DOHH2 (cell line): ENCODE measurements around the gene ATP10A.
"Not testable (repeated sequence)": the region's sequence is repeated elsewhere in the genome, so short reads cannot be mapped to it uniquely, and the experiment has no call there.

Experiments
- H3F3A ChIP-seq: fragments of 200-600 bp; sonication (generic), shearing (Covaris generic); 2 replicates; pipeline ENCODE4 v1.6.0; 2016; ENCODE audit warnings: antibody characterized with exemption, mild to moderate bottlenecking; ENCODE audit not compliant: control insufficient read depth, insufficient read depth
- H3K27ac ChIP-seq: fragments of 200-600 bp; sonication (generic); 2 replicates; pipeline ENCODE4 v1.5.1; 2014; ENCODE audit warnings: low read depth, mild to moderate bottlenecking, low read length, moderate library complexity
- H3K27me3 ChIP-seq: fragments of 200-600 bp; sonication (generic); 2 replicates; pipeline ENCODE4 v1.6.1; 2014; ENCODE audit warnings: mild to moderate bottlenecking, low read length, mixed read lengths; ENCODE audit not compliant: control insufficient read depth
- H3K36me3 ChIP-seq: fragments of 200-600 bp; sonication (generic); 2 replicates; pipeline ENCODE4 v1.6.1; 2014; ENCODE audit warnings: mild to moderate bottlenecking, low read length, moderate library complexity, mixed read lengths; ENCODE audit not compliant: control insufficient read depth
- H3K4me1 ChIP-seq: fragments of 200-600 bp; sonication (generic); 2 replicates; pipeline ENCODE4 v1.6.1; 2014; ENCODE audit warnings: mild to moderate bottlenecking, low read length, mixed read lengths; ENCODE audit not compliant: control insufficient read depth
- H3K4me2 ChIP-seq: fragments of 200-600 bp; sonication (generic); 2 replicates; pipeline ENCODE4 v1.6.0; 2014; ENCODE audit warnings: mild to moderate bottlenecking, low read length, moderate library complexity
- H3K4me3 ChIP-seq: fragments of 200-600 bp; sonication (generic); 2 replicates; pipeline ENCODE4 v1.5.1; 2014; ENCODE audit warnings: mild to moderate bottlenecking, low read length, mixed read lengths
- H3K79me2 ChIP-seq: fragments of 200-600 bp; sonication (generic); 2 replicates; pipeline ENCODE4 v1.6.1; 2014; ENCODE audit warnings: mild to moderate bottlenecking, low read length, mixed read lengths; ENCODE audit not compliant: control insufficient read depth
- H3K9me2 ChIP-seq: fragments of 200-600 bp; sonication (generic); replicated peaks from 2 replicates; pipeline ENCODE4 v1.6.1; 2014; ENCODE audit warnings: mild to moderate bottlenecking, low read length, mixed read lengths; ENCODE audit not compliant: control insufficient read depth
- H3K9me3 ChIP-seq: fragments of 200-600 bp; sonication (generic); 2 replicates; pipeline ENCODE4 v1.6.1; 2014; ENCODE audit warnings: antibody characterized with exemption, low read length, mixed read lengths; ENCODE audit not compliant: control insufficient read depth, insufficient read depth
- H4K20me1 ChIP-seq: fragments of 200-600 bp; sonication (generic); 2 replicates; pipeline ENCODE4 v1.6.0; 2014; ENCODE audit warnings: low read depth, mild to moderate bottlenecking, antibody characterized with exemption, low read length, moderate library complexity; ENCODE audit not compliant: control insufficient read depth, insufficient read depth
- CTCF ChIP-seq: fragments of 200-600 bp; sonication (generic); IDR thresholded peaks from one replicate; pipeline ENCODE4 v1.5.1; 2014; ENCODE audit warnings: antibody characterized with exemption, mild to moderate bottlenecking, low read depth, low read length; ENCODE audit not compliant: poor library complexity, severe bottlenecking
- EZH2phosphoT487 ChIP-seq: fragments of 200-600 bp; sonication (generic); IDR thresholded peaks from 2 replicates; pipeline ENCODE4 v1.6.1; 2017; ENCODE audit warnings: borderline replicate concordance, mild to moderate bottlenecking, antibody characterized with exemption, low read length, moderate library complexity, mixed read lengths

ATP10A gene

DNA sequence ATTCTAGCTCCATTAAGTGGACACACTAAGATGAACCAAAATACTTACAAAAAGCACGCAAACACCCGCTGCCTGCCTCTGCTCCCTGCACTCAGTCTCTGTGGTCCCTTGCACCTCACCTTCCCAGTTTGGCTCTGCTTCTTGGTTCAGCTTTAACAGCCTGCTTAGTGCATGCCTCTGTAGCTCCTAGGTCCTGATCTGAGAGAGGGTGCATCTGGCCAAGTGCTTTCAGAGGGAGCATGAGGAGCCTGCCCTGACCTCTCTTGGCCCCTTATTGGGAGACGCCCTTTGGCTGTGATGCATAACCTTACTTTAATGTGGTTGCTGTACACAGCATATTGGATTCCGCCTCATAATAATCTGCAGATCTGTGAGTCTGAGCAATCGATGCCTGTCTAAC is 21.2 kb upstream of the ATP10A start:
- Histone ChIP-seq H3K9me2 (no peaks in the 10 kb centered on the region), H3F3A (no peaks in the 10 kb centered on the region), H3K4me1 (no peaks in the 10 kb centered on the region), H3K4me2 (no peak overlapping the region), H3K27me3 (no peaks in the 10 kb centered on the region), H3K79me2 (no peaks in the 10 kb centered on the region), H3K9me3 (peaks cover 9% of the 10 kb centered on the region; the same call in 1 of the 2 replicates), H4K20me1 (no peaks in the 10 kb centered on the region), H3K27ac (no peak overlapping the region), H3K4me3 (no peak overlapping the region), H3K36me3 (no peaks in the 10 kb centered on the region)
- no peak for TF ChIP-seq EZH2phosphoT487
- no peak for TF ChIP-seq CTCF

DNA sequence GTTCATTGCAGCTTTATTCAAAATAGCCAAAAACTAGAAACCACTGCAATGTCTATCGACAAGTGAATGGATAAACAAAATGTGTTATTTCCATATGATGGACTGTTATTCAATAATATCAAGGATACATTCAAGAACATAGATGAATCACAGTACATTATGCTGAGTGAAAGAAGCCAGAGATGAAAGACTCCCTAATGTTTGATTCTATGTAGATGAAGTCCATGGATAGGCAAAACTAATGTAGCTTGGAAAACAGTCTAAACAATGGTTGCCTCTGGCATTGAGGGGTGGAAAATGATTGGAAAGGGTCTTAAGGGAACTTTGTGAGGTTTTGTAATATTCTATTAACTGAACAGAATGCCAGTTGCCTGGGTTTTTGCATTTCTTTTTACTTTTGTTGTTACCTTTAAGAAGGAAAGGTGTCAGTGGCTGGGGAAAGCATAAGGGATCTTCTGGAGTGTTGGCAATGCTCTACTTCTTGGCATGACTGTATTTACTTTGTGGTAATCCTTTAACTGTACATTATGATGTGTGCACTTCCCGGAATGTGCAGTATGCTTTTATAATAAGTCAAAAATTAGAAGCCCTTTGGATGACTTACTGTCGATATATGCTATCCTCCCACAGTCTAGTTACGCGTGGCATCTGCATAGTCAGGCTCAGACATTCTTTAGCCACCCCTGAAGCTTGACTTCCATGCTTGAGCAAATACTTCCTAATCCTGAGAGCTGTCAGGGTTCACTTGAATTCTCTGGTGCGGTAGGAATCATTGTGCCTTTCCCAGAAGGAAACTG is 20.5 kb upstream of the ATP10A start:
- Histone ChIP-seq H3K27me3 (no peaks in the 10 kb centered on the region), H3K4me2 (no peak overlapping the region), H3K79me2 (no peaks in the 10 kb centered on the region), H3K27ac (no peak overlapping the region), H3K9me3 (peaks cover 9% of the 10 kb centered on the region; the same call in 1 of the 2 replicates), H3K9me2 (no peaks in the 10 kb centered on the region), H3K36me3 (no peaks in the 10 kb centered on the region), H4K20me1 (no peaks in the 10 kb centered on the region), H3F3A (no peaks in the 10 kb centered on the region), H3K4me3 (no peak overlapping the region), H3K4me1 (no peaks in the 10 kb centered on the region)
- TF ChIP-seq CTCF (no peak), EZH2phosphoT487 (no peak)

DNA sequence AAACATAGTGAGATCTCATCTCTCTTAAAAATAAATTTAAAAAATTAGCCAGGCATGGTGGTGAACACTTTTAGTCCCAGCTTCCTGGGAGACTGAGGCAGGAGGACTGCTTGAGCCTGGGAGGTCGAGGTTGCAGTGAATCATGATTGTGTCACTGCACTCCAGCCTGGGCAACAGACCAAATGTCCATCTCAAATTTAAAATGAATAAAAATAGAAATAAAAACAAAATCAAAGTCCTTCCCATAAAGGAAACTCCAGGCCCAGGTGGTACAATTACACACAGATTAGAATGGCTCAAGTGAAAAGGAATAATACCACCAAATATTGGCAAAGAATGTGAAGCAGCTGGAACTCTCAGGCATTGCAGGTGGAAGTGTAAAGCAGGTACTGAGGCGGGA is 19.3 kb upstream of the ATP10A start:
- Histone ChIP-seq H3K79me2 (no peaks in the 10 kb centered on the region), H3K9me3 (peaks cover 9% of the 10 kb centered on the region; the same call in 1 of the 2 replicates), H3K4me1 (no peaks in the 10 kb centered on the region), H3K27me3 (no peaks in the 10 kb centered on the region), H3K9me2 (no peaks in the 10 kb centered on the region), H3F3A (no peaks in the 10 kb centered on the region), H3K36me3 (no peaks in the 10 kb centered on the region), H3K4me2 (no peak overlapping the region), H3K4me3 (no peak overlapping the region), H3K27ac (no peak overlapping the region), H4K20me1 (no peaks in the 10 kb centered on the region)
- TF ChIP-seq CTCF: no peak
- no peak for TF ChIP-seq EZH2phosphoT487

- H3K27ac ChIP-seq, H3K27me3 ChIP-seq, H4K20me1 ChIP-seq, H3K9me2 ChIP-seq, H3K79me2 ChIP-seq, H3K4me3 ChIP-seq, H3F3A ChIP-seq, H3K4me1 ChIP-seq, H3K4me2 ChIP-seq, H3K36me3 ChIP-seq: not testable (repeated sequence)
- H3K9me3 ChIP-seq: peaks cover 12% of the 10 kb centered on the region; the same call in 1 of the 2 replicates
Measured at GRCh38 chr15:25880877-25881276, 17.8 kb upstream of the ATP10A start.
